AG04450 (cell line): ENCODE data around the gene APBB2. TPM values are rescaled to one million over a fixed set of nuclear protein-coding genes. Genes with fewer than 3 reads are reported as not detected.

ENCODE experiments used
- CTCF ChIA-PET: fragments of 300-600, 350-600 bp; formaldehyde crosslinking; extraction: SDS; loops from one replicate; lab custom pipeline; 2022; ENCODE audit warnings: antibody characterized with exemption, inconsistent platforms; lab: Charles Lee
- POLR2A ChIA-PET: fragments of 350-600 bp; formaldehyde crosslinking; extraction: SDS; loops from one replicate; lab custom pipeline; 2021; ENCODE audit warnings: antibody characterized with exemption, inconsistent platforms; lab: Yijun Ruan, JAX
- DNase-seq: peaks from one replicate; pipeline ENCODE4 v3.0.0-alpha.2; 2011; ENCODE audit warnings: low read depth, low spot score
- H3K27ac ChIP-seq: one replicate; pipeline ENCODE4 v1.5.1; 2012; ENCODE audit warnings: low read depth, low read length, control low read depth
- H3K27me3 ChIP-seq: one replicate; pipeline ENCODE4 v1.6.0; 2012; ENCODE audit warnings: low read length; ENCODE audit not compliant: control insufficient read depth, insufficient read depth
- H3K4me3 ChIP-seq: 2 replicates; pipeline ENCODE4 v1.5.1; 2011; ENCODE audit warnings: mild to moderate bottlenecking, low read depth, low read length, control low read depth
- H3K9me3 ChIP-seq: 2 replicates; pipeline ENCODE4 v1.5.1; 2012; ENCODE audit warnings: low read length; ENCODE audit not compliant: control insufficient read depth, insufficient read depth
- CTCF ChIP-seq: IDR thresholded peaks from 2 replicates; pipeline ENCODE4 v1.5.1; 2011; ENCODE audit warnings: low read depth, low read length, control low read depth, inconsistent platforms
- polyA plus RNA-seq: library from polyadenylated mRNA; depleted of rRNA; stranded (reverse); fragments of >200 nt; gene quantifications from 2 replicates; pipeline ENCODE4 v1.2.3, GENCODE V29; 2011

Gene APBB2
- polyA plus RNA-seq, 1 experiment: 52.7 TPM

GRCh38 chr4:41143311-41144039 is 70.9 kb downstream of the APBB2 start:
- CTCF ChIA-PET: interaction anchor here (1.0 kb wide), 1 partner anchor 73 kb away, joined by 3 read pairs; no protein-coding TSS in a partner anchor
- H3K27me3 ChIP-seq: no peaks in the 10 kb centered on the region
- peak overlapping the region; percentile 89 for H3K27ac ChIP-seq
- H3K9me3 ChIP-seq: no peaks in the 10 kb centered on the region
- POLR2A ChIA-PET: interaction anchor here (0.6 to 1.7 kb wide), 7 partner anchors 23 to 167 kb away, joined by 3 to 7 read pairs (median 3); partner anchors contain the start of genes APBB2 and UCHL1
- DNase-seq: peak; percentile 84
- peak overlapping the region; percentile 28 for H3K4me3 ChIP-seq
- no peak for TF ChIP-seq CTCF

- Histone ChIP-seq H3K9me3 (no peaks in the 10 kb centered on the region), H3K27me3 (no peaks in the 10 kb centered on the region), H3K4me3 (no peak overlapping the region; the same call in 1 of the 2 replicates), H3K27ac (peak overlapping the region; percentile 89)
- ChIA-PET POLR2A (interaction anchor here (0.6 to 1.7 kb wide), 7 partner anchors 22 to 166 kb away, joined by 3 to 7 read pairs (median 3); partner anchors contain the start of genes APBB2 and UCHL1), CTCF (interaction anchor here (0.5 to 1.0 kb wide), 4 partner anchors 73 to 245 kb away, joined by 3 read pairs; no protein-coding TSS in a partner anchor)
- no peak for DNase-seq
- TF ChIP-seq CTCF: no peak
Observed at GRCh38 chr4:41142376-41143310, 71.7 kb downstream of the APBB2 start.

- H3K27ac ChIP-seq: no peak overlapping the region
- TF ChIP-seq CTCF: no peak
- no peak overlapping the region for H3K4me3 ChIP-seq
- DNase-seq: no peak
- ChIA-PET CTCF (interaction anchor here (0.6 kb wide), 1 partner anchor 72 kb away, joined by 3 read pairs; the partner anchor contains the start of gene APBB2), POLR2A (no interaction called here)
- no peaks in the 10 kb centered on the region for H3K9me3 ChIP-seq
- H3K27me3 ChIP-seq: no peaks in the 10 kb centered on the region
Observed at GRCh38 chr4:41141900-41142299, 72.4 kb downstream of the APBB2 start.

GRCh38 chr4:41140410-41140809 is 73.9 kb downstream of the APBB2 start:
- Histone ChIP-seq H3K27ac (no peak overlapping the region), H3K4me3 (no peak overlapping the region), H3K9me3 (no peaks in the 10 kb centered on the region), H3K27me3 (no peaks in the 10 kb centered on the region)
- no peak for TF ChIP-seq CTCF
- CTCF ChIA-PET: no interaction called here
- POLR2A ChIA-PET: no interaction called here
- no peak for DNase-seq
